PC-3 (cell line): Measurements from ENCODE around the gene CRELD2.

ENCODE experiments used
- CTCF ChIP-seq: fragments of 300-600 bp; sonication (generic); conservative IDR thresholded peaks from 2 replicates; pipeline ENCODE4 v1.5.1; 2017; ENCODE audit warnings: antibody characterized with exemption, low read depth, mild to moderate bottlenecking, low read length
- EZH2 ChIP-seq: fragments of 300-600 bp; sonication (generic); IDR thresholded peaks from one replicate; pipeline ENCODE4 v1.6.1; 2017; ENCODE audit warnings: antibody characterized with exemption, mild to moderate bottlenecking, low read length; ENCODE audit not compliant: unreplicated experiment
- EZH2phosphoT487 ChIP-seq: fragments of 300-600 bp; sonication (generic); IDR thresholded peaks from 2 replicates; pipeline ENCODE4 v1.6.1; 2018; ENCODE audit warnings: mild to moderate bottlenecking, antibody characterized with exemption, low read length, borderline replicate concordance

DNA sequence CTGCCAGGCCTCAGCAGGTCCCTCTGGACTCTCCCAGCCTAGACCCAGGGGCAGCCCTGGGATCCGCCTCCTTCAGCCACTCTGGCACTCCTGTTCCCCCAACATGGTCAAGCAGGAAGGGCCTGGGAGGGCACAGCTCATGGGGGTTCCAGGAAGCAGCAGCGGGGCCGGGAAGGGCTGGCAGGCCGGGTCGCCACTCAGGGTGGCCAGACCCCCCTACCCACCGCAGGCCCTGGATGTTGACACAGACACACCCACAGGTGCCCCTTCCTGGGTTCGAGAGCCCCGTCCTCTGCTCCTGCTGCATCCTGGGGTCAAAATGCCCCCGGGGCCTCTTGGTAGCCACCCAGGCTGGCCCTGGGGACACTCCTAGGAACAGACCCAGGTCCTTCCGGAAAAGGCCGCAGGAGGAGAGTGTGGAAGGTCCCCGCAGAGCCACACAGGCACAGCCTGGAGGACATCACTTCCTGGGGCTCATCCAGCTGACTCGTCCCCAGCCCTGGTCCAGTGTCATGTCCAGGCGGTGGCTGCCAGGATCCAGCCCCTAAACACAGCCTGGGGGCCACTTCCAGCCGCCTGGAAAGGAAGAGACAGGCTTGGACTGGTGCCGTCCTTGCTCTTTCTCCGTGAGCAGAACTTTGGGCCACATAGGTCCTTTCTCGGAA, 35.4 kb downstream of the CRELD2 start:
- TF ChIP-seq CTCF (no peak), EZH2phosphoT487 (no peak), EZH2 (no peak)
